GM10847 (cell line): Measurements from ENCODE around the gene NSUN5.
A peak's percentile ranks its signal among the peaks of the same experiment; 100 is the strongest.

Experiments
- POLR2A ChIP-seq: IDR thresholded peaks from 2 replicates; pipeline ENCODE4 v1.6.1; 2011; ENCODE audit not compliant: insufficient read length; ENCODE audit errors: extremely low read depth

Gene NSUN5

DNA sequence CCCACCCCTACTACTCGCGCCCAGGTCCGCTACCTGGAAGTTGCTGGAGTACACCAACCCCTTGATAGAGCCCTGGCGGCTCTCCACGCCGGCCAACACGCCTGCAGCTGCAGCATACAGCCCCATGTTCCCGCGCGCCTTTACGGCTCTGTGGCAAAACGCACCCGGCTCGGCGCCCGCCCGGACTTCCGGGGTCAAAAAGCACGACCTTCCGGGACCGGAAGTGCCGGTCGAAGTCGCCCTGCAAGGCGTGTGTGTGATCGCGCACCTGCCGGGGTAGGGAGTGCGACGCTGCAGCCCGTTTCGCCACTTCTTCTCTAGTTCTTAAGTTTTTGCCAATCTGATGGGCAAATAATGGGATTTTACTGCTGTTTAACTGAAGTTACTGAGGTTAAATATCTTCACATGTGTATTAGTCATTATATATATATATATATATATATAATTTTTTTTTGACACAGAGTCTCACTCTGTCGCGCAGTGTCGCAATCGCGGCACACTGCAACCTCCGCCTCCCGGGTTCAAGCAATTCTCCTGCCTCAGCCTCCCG lies at the start of gene NSUN5:
Gene NSUN5, minus strand, starts transcription at position 162 of the 550 bp plus-strand sequence. Its CDS starts 36 bp downstream, at position 126.
- peak; percentile 81 for TF ChIP-seq POLR2A

- TF ChIP-seq POLR2A, result no peak
Observed at GRCh38 chr7:73356159-73356558, 47.5 kb upstream of the NSUN5 start.

- TF ChIP-seq POLR2A, result no peak
Observed at GRCh38 chr7:73354821-73355220, 46.2 kb upstream of the NSUN5 start.

DNA sequence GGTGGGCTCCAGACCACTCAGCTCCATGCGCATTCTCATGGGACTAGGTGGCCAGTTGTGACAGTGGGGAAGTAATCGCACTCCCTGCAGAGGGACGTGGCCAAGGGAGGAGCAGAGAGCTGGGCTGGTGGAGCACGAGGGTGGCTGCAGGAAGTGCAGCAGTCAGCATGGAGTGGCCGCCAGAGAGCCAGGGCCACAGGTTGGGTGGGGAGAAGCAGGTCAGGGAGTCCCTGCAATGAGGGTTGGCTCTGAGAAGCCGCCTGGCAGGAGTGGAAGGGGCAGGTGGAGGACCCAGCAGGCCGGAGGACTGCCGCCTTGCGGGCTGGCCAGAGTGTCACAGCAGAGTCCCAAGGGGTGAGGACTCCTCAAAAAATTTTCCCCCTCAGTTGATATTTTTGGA lies 45.6 kb upstream of the NSUN5 start:
- no peak for TF ChIP-seq POLR2A

GRCh38 chr7:73353243-73353642 lies 44.6 kb upstream of the NSUN5 start:
- TF ChIP-seq POLR2A, result no peak

DNA sequence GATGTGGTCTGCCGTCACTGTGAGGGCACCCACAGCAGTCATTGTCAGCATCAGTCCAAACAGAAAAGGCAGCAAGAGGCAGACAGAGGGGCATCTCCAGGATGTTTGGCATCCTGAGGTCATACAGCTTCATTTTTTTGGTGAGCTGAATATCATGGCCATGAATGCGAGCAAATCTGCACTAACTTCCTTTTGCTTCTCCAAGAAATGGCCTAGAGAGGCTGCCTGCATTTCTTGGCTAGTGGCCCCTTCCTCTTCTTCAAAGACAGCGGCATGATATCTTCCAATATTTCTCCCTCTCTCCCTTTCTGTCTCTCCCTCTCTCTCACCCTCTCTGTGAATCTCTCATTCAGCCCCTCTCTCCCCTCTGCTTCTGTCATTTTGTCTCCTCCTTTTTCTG lies 44.2 kb upstream of the NSUN5 start:
- TF ChIP-seq POLR2A, result no peak

- TF ChIP-seq POLR2A, result no peak
Observed at GRCh38 chr7:73351447-73352167, 43.0 kb upstream of the NSUN5 start.

DNA sequence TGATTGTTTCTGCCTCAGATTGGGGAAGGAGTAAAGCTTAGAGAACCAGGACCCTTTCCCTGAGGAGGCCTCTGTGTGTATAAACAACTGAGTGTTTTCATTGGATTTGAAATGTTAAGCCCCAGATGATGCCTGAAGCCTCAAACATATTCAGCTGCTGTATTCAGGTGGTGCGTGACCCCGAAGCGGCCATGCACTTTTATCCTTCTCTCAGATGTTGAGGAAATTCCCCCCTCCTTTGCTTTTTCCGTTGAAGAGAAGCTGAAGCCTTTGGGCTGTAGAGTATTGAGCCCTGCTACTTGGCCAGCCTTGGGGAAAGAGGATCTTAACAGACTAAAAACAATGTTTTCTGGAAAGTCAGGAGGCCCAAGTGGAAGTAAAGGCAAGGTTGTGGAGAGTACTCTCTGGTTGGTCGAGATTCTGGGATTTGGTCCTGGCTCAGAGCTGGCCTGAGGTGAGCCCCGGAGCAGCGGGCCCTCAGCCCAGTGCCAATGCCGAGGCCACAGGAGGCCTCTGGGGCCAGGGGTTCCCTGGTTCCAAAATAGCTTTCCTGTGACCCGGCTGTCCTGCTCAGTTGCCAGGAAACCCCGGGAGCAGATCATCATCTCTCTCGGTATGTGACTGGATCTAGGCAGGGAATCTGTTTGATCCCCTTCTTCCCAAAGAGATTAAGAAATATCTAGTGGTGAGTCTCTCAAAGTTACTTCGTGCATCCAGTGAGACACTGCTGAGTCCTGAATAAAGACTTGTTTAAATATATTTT lies 41.9 kb upstream of the NSUN5 start:
- no peak for TF ChIP-seq POLR2A

DNA sequence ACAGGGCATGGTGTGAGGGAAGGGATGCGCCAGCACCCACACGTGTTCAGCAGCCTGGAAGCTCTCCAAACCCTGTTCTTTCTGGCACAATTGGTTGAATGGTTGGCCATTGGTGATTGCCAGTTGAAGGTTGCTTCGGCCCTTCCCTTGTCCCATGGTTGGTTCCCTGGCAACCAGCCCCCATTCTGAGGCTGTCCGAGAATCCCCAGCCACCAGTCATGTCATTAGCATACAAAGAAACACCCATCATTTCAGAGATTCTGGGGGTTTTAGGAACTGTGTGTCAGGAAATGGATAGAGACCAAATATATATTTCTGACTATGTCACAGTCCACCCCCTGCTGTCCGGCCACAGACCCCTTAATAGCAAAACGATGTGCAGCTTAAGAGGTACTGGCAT lies 41.1 kb upstream of the NSUN5 start:
- no peak for TF ChIP-seq POLR2A

GRCh38 chr7:73345951-73346350 lies 37.3 kb upstream of the NSUN5 start:
- TF ChIP-seq POLR2A, result no peak

DNA sequence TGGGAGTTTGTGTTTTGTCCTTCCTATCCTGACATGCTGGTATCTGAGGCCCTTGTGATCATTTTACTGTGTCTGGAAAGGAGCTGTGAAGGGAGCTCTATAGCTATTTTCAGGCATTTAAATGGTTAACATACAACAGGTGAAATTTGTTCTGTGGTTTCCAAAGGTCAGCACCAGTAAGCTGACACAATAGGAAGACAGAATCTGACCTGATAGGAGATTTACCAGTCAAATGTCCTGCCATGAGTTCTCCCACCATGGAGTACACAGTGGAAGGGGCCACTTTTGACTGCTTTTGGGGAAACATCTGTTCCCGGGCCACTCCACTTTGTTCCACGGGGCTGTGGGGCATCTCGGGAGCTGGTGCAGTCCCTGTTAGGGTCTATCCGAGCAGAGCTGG lies 36.9 kb upstream of the NSUN5 start:
- TF ChIP-seq POLR2A, result no peak

DNA sequence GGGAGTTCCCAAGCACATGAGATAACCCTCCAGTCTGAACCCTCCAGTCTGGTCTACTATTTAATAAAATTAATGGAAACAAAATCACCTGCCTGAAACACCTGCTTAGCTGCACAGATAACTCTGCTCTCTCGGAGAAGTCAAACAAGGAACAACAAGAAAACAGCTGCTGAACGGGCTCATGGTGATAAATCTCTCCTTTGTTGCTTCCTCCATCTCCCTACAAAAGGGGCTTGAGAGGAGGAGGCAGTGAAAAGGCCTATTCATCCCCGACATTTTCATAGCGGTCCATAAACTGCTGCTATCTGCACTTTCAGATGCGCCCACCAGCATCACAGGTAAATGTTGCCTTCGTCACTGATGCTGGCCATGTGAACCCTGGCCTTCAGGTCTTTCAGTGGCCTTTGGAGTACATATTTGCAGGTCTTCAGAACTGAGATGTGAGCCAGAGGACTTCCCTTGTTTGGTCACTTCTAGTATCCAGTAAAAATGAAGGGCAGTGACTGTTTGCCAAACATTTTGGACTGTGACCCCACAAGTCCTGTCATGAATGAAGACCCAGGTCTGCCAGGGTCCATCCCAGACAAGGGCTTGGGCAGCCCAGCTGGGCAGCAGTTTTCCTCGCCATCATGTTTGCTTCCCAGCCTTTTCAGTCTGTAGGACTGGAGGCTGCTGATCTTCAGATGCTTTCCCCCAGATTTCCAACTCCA lies 35.2 kb upstream of the NSUN5 start:
- TF ChIP-seq POLR2A, result no peak

- TF ChIP-seq POLR2A, result no peak
Observed at GRCh38 chr7:73342645-73343044, 34.0 kb upstream of the NSUN5 start.

GRCh38 chr7:73341877-73342276 lies 33.3 kb upstream of the NSUN5 start:
- no peak for TF ChIP-seq POLR2A

GRCh38 chr7:73340514-73340913 lies 31.9 kb upstream of the NSUN5 start:
- TF ChIP-seq POLR2A, result no peak

DNA sequence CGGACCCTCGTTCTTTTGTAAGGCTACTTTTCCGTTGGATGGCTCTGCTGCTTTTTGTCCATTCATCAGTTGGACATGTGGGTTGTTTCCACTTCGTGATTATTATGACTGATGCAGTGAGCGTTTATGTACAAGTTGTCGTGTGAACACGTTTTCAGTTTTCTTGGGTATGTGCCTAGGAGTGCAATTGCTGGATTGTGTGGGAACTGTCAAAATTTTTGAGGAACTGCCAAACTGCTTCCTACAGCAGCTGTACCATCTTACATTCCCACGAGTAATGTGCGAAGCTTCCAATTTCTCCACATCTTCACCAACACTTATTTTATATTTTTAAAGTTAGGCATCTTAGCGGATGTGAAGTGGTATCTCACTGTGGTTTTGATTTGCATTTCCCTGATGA lies 29.7 kb upstream of the NSUN5 start:
- TF ChIP-seq POLR2A, result no peak

DNA sequence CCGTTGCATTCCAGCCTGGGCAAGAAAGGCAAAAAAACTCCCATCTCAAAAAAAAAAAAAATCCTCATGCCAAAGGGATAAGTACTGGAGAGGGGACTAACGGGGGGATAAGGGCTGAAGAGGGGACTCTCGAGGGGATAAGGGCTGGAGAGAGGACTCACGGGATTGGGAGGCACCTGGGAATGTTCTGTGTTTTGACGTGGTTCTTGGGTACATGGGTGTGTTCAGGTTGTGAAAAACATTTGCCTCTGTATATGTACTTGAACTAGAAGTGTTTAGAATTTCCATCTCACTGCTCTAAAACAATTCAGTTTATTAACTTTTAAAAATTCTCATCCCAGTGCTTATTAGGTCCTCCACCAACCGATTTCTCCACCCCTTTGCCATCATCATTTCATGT lies 23.8 kb upstream of the NSUN5 start:
- TF ChIP-seq POLR2A, result no peak
